Heart right ventricle (tissue), 16 donors: Measurements from ENCODE around the gene CDH23. TPM values are rescaled to one million over a fixed set of nuclear protein-coding genes. Genes with fewer than 3 reads are reported as not detected.
A peak's percentile ranks its signal among the peaks of the same experiment; 100 is the strongest.

Experiments
- ATAC-seq, 8 donors: fragments of 200-7000 bp; cut with Tn5 transposase; one replicate each; pipeline ENCODE4 v1.9.1; 2020; ENCODE audit warnings: mild to moderate bottlenecking in 8 of 8, moderate library complexity in 8 of 8, moderate number of reproducible peaks in 1 of 8
- DNase-seq, 2 donors: peaks; one replicate each; pipeline ENCODE4 v3.0.0-alpha.2; 2020
- H3K27ac ChIP-seq, 10 donors: fragments of 200-600 bp; sonication (generic) in 2 of 10; one replicate each; pipeline versions ENCODE4 v1.5.0 to v1.8.0; 2020 to 2022; ENCODE audit warnings: mild to moderate bottlenecking in 3 of 10
- H3K27me3 ChIP-seq, 7 donors: fragments of 200-600 bp; one replicate each; pipeline ENCODE4 v1.8.0; 2021 to 2022; ENCODE audit warnings: mild to moderate bottlenecking in 2 of 7
- H3K36me3 ChIP-seq, 9 donors: fragments of 200-600 bp; sonication (generic) in 1 of 9; one replicate each; pipeline versions ENCODE4 v1.5.0 to v1.8.0; 2020 to 2022; ENCODE audit warnings: mild to moderate bottlenecking in 2 of 9
- H3K4me1 ChIP-seq, 9 donors: fragments of 200-600 bp; sonication (generic) in 1 of 9; one replicate each; pipeline versions ENCODE4 v1.5.0 to v1.8.0; 2020 to 2022; ENCODE audit warnings: mild to moderate bottlenecking in 4 of 9
- H3K4me3 ChIP-seq, 10 donors: fragments of 200-600 bp; sonication (generic) in 2 of 10; one replicate each; pipeline versions ENCODE4 v1.5.0 to v1.8.0; 2020 to 2022; ENCODE audit warnings: mild to moderate bottlenecking in 7 of 10, moderate library complexity in 2 of 10
- H3K9me3 ChIP-seq, 11 donors: fragments of 200-600 bp in 10 of 11; sonication (generic) in 2 of 11; one replicate each; pipeline versions ENCODE4 v1.5.0 to v1.8.0; 2013 to 2022; ENCODE audit warnings: mild to moderate bottlenecking in 2 of 11, control low read depth in 1 of 11, moderate library complexity in 1 of 11
- CTCF ChIP-seq, 9 donors: fragments of 200-600 bp; sonication (generic) in 2 of 9; IDR thresholded peaks; one replicate each; pipeline versions ENCODE4 v1.5.0 to v1.8.0; 2021 to 2022; ENCODE audit warnings: antibody characterized with exemption in 9 of 9, mild to moderate bottlenecking in 5 of 9, moderate library complexity in 1 of 9
- WGBS, 2 donors: extraction: QIAGEN DNeasy Blood & Tissue Kit; methylation state at CpG; one replicate each; pipeline ENCODE4 v1.1.7; 2013; ENCODE audit warnings: inconsistent platforms in 1 of 2; 5-methylcytosine and 5-hydroxymethylcytosine counted together
- intact Hi-C, 10 donors: fragments of 100-400 bp; cut with DNase I; formaldehyde crosslinking; loops; one replicate each; pipeline versions ENCODE4 v1.11.1 to v1.14.2; 2022
- polyA plus RNA-seq, 2 donors: library from polyadenylated mRNA; stranded (reverse); fragments of 200-250 nt; gene quantifications; one replicate each; pipeline ENCODE4 v1.2.3, GENCODE V29; 2013
- total RNA-seq, 10 donors: library from RNA; stranded (reverse); fragmentation: NEBNext Ultra II Directional in 3 of 10; extraction: Animal tissue kit (Norgen Biotek cat#: 25700) in 3 of 10; gene quantifications; one replicate each; pipeline versions ENCODE4 v1.2.1 to v1.2.4, GENCODE V29; 2021 to 2023
- donor health status: Arrhythmogenic right ventricular cardiomyopathy.
- donor health status: ischemic (EF 13 %, LVEDD 7.1; RV severe dilation, severe dysfunction).
- donor health status: healthy with polysubstance abuse.
- donor health status: DM: no; HTN: yes; CAD: no.
- donor health status: DM: no; HTN: no; CAD: no.
- donor health status: ischemic (EF 25% LVEDD 6.9; RV normal size, moderate dysfunction).
- donor health status: ischemic (EF 25% LVEDD 5.7; RV mildly dilated, moderate dysfunction).
- donor health status: healthy.
- donor health status: DM: yes; HTN: yes; CAD: no.
- donor health status: Ischemic cardiomyopathy.
- donor health status: ischemic (EF 35%, LVEDD 5.7; RV mildly dilated, moderate dysfunction).
- donor health status: nonischemic (EF 11% LVEDD 7.7; RV severe dilation, severe dysfunction).
- donor health status: DM: yes; HTN: yes; CAD: no.
- donor health status: PGD.
- donor health status: ischemic (EF 29% LVEDD 5.4; RV normal size, mild dysfunction).
- donor health status: nonischemic (EF 23%, LVEDD 6.1; RV moderate dilation, normal function).

The CDH23 gene
- total and polyA plus RNA-seq, 12 donors, result 1.1 to 7.7 (median 4.6) TPM

DNA sequence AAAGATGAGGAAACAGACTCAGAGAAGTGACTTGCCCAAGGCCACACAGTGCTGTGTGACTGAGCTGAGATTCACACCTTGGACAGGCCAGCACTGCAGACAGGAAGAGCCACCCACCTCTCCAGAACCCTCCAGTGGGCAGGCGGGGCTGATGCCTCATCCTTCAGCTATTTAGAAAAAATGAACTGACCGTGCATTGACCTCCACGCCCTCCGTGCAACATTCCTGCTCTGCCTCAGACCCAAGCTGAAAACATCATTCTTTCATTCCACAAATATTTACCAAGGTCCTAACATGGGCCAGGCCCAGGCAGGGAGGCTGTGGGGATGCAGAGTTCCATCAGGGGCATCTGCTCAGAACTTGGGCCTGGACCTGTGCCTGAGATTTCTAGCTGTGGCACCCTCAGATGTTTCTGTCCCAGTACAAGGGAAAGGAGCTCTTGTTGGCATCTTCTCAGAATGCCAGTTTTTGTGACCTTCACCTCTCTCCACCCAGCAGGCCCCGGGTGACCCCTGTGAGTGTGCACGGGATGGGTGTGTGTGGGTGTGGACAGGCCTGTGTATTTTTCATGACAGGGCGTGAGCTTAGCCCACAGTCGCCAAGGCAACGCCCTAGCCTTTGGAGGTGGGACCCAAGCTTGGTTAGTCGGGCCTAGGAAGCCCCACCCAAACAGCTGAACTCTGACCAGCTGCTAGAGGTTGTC is 370.1 kb downstream of the CDH23 start:
- intact Hi-C loops, result loop anchor here in 1 of 10 donors (1.0 kb wide), 1 partner anchor 21 kb away; no protein-coding TSS in a partner anchor
- no peaks in the 10 kb centered on the region for H3K27me3 ChIP-seq
- DNase-seq, result peak; percentile 76 to 82

DNA sequence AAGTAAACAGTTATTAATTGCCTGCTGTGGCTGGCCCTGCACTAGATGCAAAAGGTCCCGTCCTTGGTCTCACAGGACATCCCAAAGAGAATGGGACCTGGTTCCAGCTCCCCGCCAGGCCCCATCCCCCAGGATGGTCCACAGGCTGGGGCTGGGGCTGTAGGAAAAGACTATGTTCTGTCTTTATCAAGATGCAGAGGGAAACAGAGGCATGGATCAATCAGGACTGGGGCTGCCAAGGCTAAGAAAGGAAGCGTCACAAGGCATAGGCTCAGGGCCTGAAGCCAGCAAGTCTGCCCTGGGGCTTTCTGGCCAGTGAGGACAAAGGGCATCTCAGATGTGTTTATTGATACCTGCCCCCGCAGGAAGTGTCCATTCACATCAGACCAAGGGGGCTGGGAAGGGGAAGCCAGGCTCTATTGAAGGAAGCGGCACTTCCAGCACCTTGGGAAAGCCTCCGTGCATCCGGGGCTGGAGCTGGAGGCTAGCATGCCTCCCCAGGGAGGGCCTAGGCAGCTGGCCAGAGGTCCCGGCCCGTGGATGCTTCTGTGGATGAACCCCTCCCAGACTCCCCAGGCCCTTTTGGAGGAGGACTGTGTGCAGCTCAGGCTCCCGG is 370.8 kb downstream of the CDH23 start:
- ATAC-seq, result peak; percentile 25 to 67 (median 43)
- 21 to 44% methylated on average over 10 of the region's 10 CpGs for WGBS, 2 donors
- peak; percentile 86 to 89 for DNase-seq
- H3K9me3 ChIP-seq, result no peaks in the 10 kb centered on the region
- TF ChIP-seq CTCF (IDR thresholded peaks at IDR 0.05), result no peak
- H3K36me3 ChIP-seq, result peaks cover 0 to 54% (median 0%) of the 10 kb centered on the region in 9 donors
- peaks cover 48 to 100% (median 100%) of the 10 kb centered on the region in 9 donors for H3K4me1 ChIP-seq
- intact Hi-C loops, result loop anchor here in 1 of 10 donors (1.0 kb wide), 1 partner anchor 21 kb away; no protein-coding TSS in a partner anchor
- peak overlapping the region in 3 of 10 donors; percentile 5 to 95 (median 9) for H3K4me3 ChIP-seq
- no peaks in the 10 kb centered on the region for H3K27me3 ChIP-seq
- H3K27ac ChIP-seq, result peak overlapping the region; percentile 42 to 99 (median 98)

More for the DNA sequence above, 370.1 kb downstream of the CDH23 start:
- peak; percentile 38 to 73 (median 67) for ATAC-seq
- Histone ChIP-seq H3K36me3 (peaks cover 0 to 61% (median 0%) of the 10 kb centered on the region in 9 donors), H3K4me1 (peaks cover 47 to 100% (median 100%) of the 10 kb centered on the region in 9 donors), H3K9me3 (no peaks in the 10 kb centered on the region), H3K4me3 (peak overlapping the region in 3 of 10 donors; percentile 5 to 95 (median 9)), H3K27ac (peak overlapping the region; percentile 42 to 99 (median 98))
- WGBS, 2 donors, result 22 to 37% methylated on average over 10 of the region's 10 CpGs
- no peak for TF ChIP-seq CTCF (IDR thresholded peaks at IDR 0.05)

GRCh38 chr10:71769279-71769823 is 372.6 kb downstream of the CDH23 start:
- peak overlapping the region in 8 of 10 donors; percentile 12 to 96 (median 74) for H3K4me3 ChIP-seq
- DNase-seq (no peak), ATAC-seq (no peak)
- no peak for TF ChIP-seq CTCF (IDR thresholded peaks at IDR 0.05)
- H3K27ac ChIP-seq, result peak overlapping the region; percentile 43 to 99 (median 98)
- WGBS, 2 donors, result 35 to 46% methylated on average over 5 of the region's 5 CpGs
- no peaks in the 10 kb centered on the region for H3K9me3 ChIP-seq
- peaks cover 0 to 36% (median 0%) of the 10 kb centered on the region in 9 donors for H3K36me3 ChIP-seq
- intact Hi-C loops, result no loop called here
- H3K4me1 ChIP-seq, result peaks cover 49 to 96% (median 91%) of the 10 kb centered on the region in 9 donors
- no peaks in the 10 kb centered on the region for H3K27me3 ChIP-seq

DNA sequence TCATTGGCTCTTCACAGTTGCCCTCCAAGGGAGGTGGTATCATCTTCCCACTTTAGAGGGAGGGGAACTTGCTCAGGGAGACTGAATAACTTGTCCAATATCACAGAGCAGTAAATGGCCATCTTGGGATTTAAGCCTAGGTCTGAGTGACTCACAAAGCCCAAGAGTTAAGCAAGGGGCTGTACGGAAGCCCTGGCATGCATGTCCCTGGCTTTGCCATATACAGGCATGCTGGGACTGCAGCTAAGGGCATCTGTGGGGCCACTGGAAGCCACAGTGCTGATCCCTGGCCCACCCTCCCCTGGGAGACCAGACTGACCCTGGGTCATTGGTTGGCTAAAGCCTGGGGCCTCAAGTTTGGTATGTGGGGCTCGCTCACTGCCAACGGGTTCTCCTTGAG is 373.5 kb downstream of the CDH23 start:
- no peak for TF ChIP-seq CTCF (IDR thresholded peaks at IDR 0.05)
- H3K27ac ChIP-seq, result peak overlapping the region; percentile 43 to 99 (median 98)
- 87 to 91% methylated on average over 3 of the region's 3 CpGs for WGBS, 2 donors
- peaks cover 48 to 96% (median 91%) of the 10 kb centered on the region in 9 donors for H3K4me1 ChIP-seq
- no peaks in the 10 kb centered on the region for H3K27me3 ChIP-seq
- intact Hi-C loops, result loop anchor here in 8 of 10 donors (5.0 to 10.0 kb wide), 4 partner anchors 43 to 58 kb away; partner anchors contain the start of gene C10orf105 (in 1 of the 8)
- DNase-seq (no peak), ATAC-seq (no peak)
- peaks cover 0 to 27% (median 0%) of the 10 kb centered on the region in 9 donors for H3K36me3 ChIP-seq
- peak overlapping the region in 8 of 10 donors; percentile 64 to 96 (median 94) for H3K4me3 ChIP-seq
- H3K9me3 ChIP-seq, result no peaks in the 10 kb centered on the region
